Duodenal mucosa (tissue), 2 donors: ENCODE measurements around the gene PAQR5.
A peak's percentile ranks its signal among the peaks of the same experiment; 100 is the strongest.

Source experiments
- H3K27ac ChIP-seq: one replicate; pipeline ENCODE4 v1.7.0; 2013; ENCODE audit warnings: low read depth, low read length
- H3K27me3 ChIP-seq, 2 donors: one replicate each; pipeline ENCODE4 v1.7.0; 2013; ENCODE audit warnings: low read length in 2 of 2, control low read depth in 1 of 2; ENCODE audit not compliant: insufficient read depth in 2 of 2, control insufficient read depth in 1 of 2
- H3K36me3 ChIP-seq, 2 donors: one replicate each; pipeline ENCODE4 v1.7.0; 2013; ENCODE audit warnings: low read length in 2 of 2, control low read depth in 1 of 2; ENCODE audit not compliant: insufficient read depth in 2 of 2, control insufficient read depth in 1 of 2
- H3K4me1 ChIP-seq, 2 donors: one replicate each; pipeline ENCODE4 v1.7.0; 2013; ENCODE audit warnings: low read length in 2 of 2, control low read depth in 1 of 2; ENCODE audit not compliant: insufficient read depth in 2 of 2, control insufficient read depth in 1 of 2
- H3K4me3 ChIP-seq, 2 donors: one replicate each; pipeline ENCODE4 v1.7.0; 2013; ENCODE audit warnings: low read length in 2 of 2, low read depth in 1 of 2
- H3K9ac ChIP-seq, 2 donors: one replicate each; pipeline ENCODE4 v1.7.0; 2013; ENCODE audit warnings: low read length in 2 of 2, low read depth in 1 of 2
- H3K9me3 ChIP-seq, 2 donors: one replicate each; pipeline ENCODE4 v1.7.0; 2013; ENCODE audit warnings: low read length in 2 of 2, control low read depth in 1 of 2; ENCODE audit not compliant: control insufficient read depth in 1 of 2

Gene PAQR5

GRCh38 chr15:69298697-69299441 lies at the start of gene PAQR5:
TSS of gene PAQR5 (plus strand) at chr15:69298912. CDS start at chr15:69360081, 61,169 bp downstream.
- Histone ChIP-seq H3K36me3 (no peaks in the 10 kb centered on the region), H3K9ac (no peak within 1 kb of the TSS), H3K27ac (peak within 1 kb of the TSS; percentile 17), H3K4me1 (peaks cover 7 to 15% of the 10 kb centered on the region in 2 donors), H3K27me3 (peaks cover 9 to 10% of the 10 kb centered on the region in 2 donors), H3K9me3 (no peaks in the 10 kb centered on the region), H3K4me3 (peak within 1 kb of the TSS; percentile 45 to 66)

- Histone ChIP-seq H3K4me3 (no peak overlapping the region), H3K36me3 (peaks cover 0 to 6% of the 10 kb centered on the region in 2 donors), H3K9ac (no peak overlapping the region), H3K27ac (no peak overlapping the region), H3K4me1 (no peaks in the 10 kb centered on the region), H3K27me3 (no peaks in the 10 kb centered on the region), H3K9me3 (no peaks in the 10 kb centered on the region)
Observed at GRCh38 chr15:69253156-69253555, 45.6 kb upstream of the PAQR5 start.

GRCh38 chr15:69265347-69265955 lies 33.3 kb upstream of the PAQR5 start:
- H3K9me3 ChIP-seq: no peaks in the 10 kb centered on the region
- no peak overlapping the region for H3K27ac ChIP-seq

GRCh38 chr15:69271217-69271616 lies 27.5 kb upstream of the PAQR5 start:
- no peak overlapping the region for H3K4me3 ChIP-seq
- no peak overlapping the region for H3K9ac ChIP-seq
- peaks cover 11 to 13% of the 10 kb centered on the region in 2 donors for H3K36me3 ChIP-seq
- H3K27me3 ChIP-seq: no peaks in the 10 kb centered on the region
- H3K4me1 ChIP-seq: no peaks in the 10 kb centered on the region
- H3K9me3 ChIP-seq: no peaks in the 10 kb centered on the region
- no peak overlapping the region for H3K27ac ChIP-seq

More at GRCh38 chr15:69265347-69265955, 33.3 kb upstream of the PAQR5 start:
- Histone ChIP-seq H3K27me3 (no peaks in the 10 kb centered on the region), H3K4me3 (no peak overlapping the region), H3K4me1 (no peaks in the 10 kb centered on the region), H3K9ac (no peak overlapping the region), H3K36me3 (peaks cover 16 to 21% of the 10 kb centered on the region in 2 donors)

- H3K4me3 ChIP-seq: no peak overlapping the region
- H3K36me3 ChIP-seq: peaks cover 11 to 13% of the 10 kb centered on the region in 2 donors
- H3K9me3 ChIP-seq: no peaks in the 10 kb centered on the region
- no peak overlapping the region for H3K9ac ChIP-seq
- H3K4me1 ChIP-seq: no peaks in the 10 kb centered on the region
- no peak overlapping the region for H3K27ac ChIP-seq
- H3K27me3 ChIP-seq: no peaks in the 10 kb centered on the region
Observed at GRCh38 chr15:69272139-69272538, 26.6 kb upstream of the PAQR5 start.

- H3K9me3 ChIP-seq: no peaks in the 10 kb centered on the region
- H3K36me3 ChIP-seq: peaks cover 11 to 13% of the 10 kb centered on the region in 2 donors
- H3K4me1 ChIP-seq: no peaks in the 10 kb centered on the region
- no peak overlapping the region for H3K4me3 ChIP-seq
- H3K9ac ChIP-seq: no peak overlapping the region
- H3K27me3 ChIP-seq: no peaks in the 10 kb centered on the region
- no peak overlapping the region for H3K27ac ChIP-seq
Observed at GRCh38 chr15:69272891-69273290, 25.8 kb upstream of the PAQR5 start.

- H3K9me3 ChIP-seq: no peaks in the 10 kb centered on the region
- no peak overlapping the region for H3K27ac ChIP-seq
- H3K4me3 ChIP-seq: no peak overlapping the region
- no peaks in the 10 kb centered on the region for H3K27me3 ChIP-seq
- H3K36me3 ChIP-seq: peaks cover 0 to 2% of the 10 kb centered on the region in 2 donors
- no peak overlapping the region for H3K9ac ChIP-seq
- no peaks in the 10 kb centered on the region for H3K4me1 ChIP-seq
Observed at GRCh38 chr15:69275074-69275670, 23.5 kb upstream of the PAQR5 start.

GRCh38 chr15:69275933-69276560 lies 22.7 kb upstream of the PAQR5 start:
- H3K4me3 ChIP-seq: no peak overlapping the region
- H3K27me3 ChIP-seq: no peaks in the 10 kb centered on the region
- no peak overlapping the region for H3K9ac ChIP-seq
- H3K27ac ChIP-seq: no peak overlapping the region
- no peaks in the 10 kb centered on the region for H3K36me3 ChIP-seq
- H3K9me3 ChIP-seq: no peaks in the 10 kb centered on the region
- no peaks in the 10 kb centered on the region for H3K4me1 ChIP-seq

- H3K27ac ChIP-seq: no peak overlapping the region
- no peaks in the 10 kb centered on the region for H3K4me1 ChIP-seq
- H3K4me3 ChIP-seq: no peak overlapping the region
- no peaks in the 10 kb centered on the region for H3K9me3 ChIP-seq
- no peaks in the 10 kb centered on the region for H3K36me3 ChIP-seq
- no peaks in the 10 kb centered on the region for H3K27me3 ChIP-seq
- no peak overlapping the region for H3K9ac ChIP-seq
Observed at GRCh38 chr15:69277316-69277715, 21.4 kb upstream of the PAQR5 start.

- H3K36me3 ChIP-seq: no peaks in the 10 kb centered on the region
- H3K9ac ChIP-seq: no peak overlapping the region
- H3K9me3 ChIP-seq: no peaks in the 10 kb centered on the region
- H3K4me1 ChIP-seq: no peaks in the 10 kb centered on the region
- H3K4me3 ChIP-seq: no peak overlapping the region
- H3K27me3 ChIP-seq: no peaks in the 10 kb centered on the region
- H3K27ac ChIP-seq: no peak overlapping the region
Observed at GRCh38 chr15:69279636-69280035, 19.1 kb upstream of the PAQR5 start.
